Colonic mucosa (tissue), 4 donors: ENCODE measurements around the gene LTA. TPM values are rescaled to one million over a fixed set of nuclear protein-coding genes. Genes with fewer than 3 reads are reported as not detected.

Source experiments
- DNase-seq: peaks from one replicate; pipeline ENCODE4 v3.0.0-alpha.2; 2020
- H3K27ac ChIP-seq: fragments of 200-600 bp; one replicate; pipeline ENCODE4 v1.8.0; 2021
- H3K27me3 ChIP-seq: fragments of 200-600 bp; one replicate; pipeline ENCODE4 v1.8.0; 2021
- H3K36me3 ChIP-seq: fragments of 200-600 bp; one replicate; pipeline ENCODE4 v1.8.0; 2021
- H3K4me1 ChIP-seq: fragments of 200-600 bp; one replicate; pipeline ENCODE4 v1.8.0; 2021; ENCODE audit warnings: mild to moderate bottlenecking
- H3K4me3 ChIP-seq: fragments of 200-600 bp; one replicate; pipeline ENCODE4 v1.8.0; 2021
- H3K9ac ChIP-seq, 2 donors: one replicate each; pipeline ENCODE4 v1.7.0; 2013; ENCODE audit warnings: control low read depth in 2 of 2, low read depth in 2 of 2, low read length in 2 of 2
- H3K9me3 ChIP-seq: fragments of 200-600 bp; one replicate; pipeline ENCODE4 v1.8.0; 2021
- intact Hi-C: fragments of 100-400 bp; cut with DNase I; formaldehyde crosslinking; loops from one replicate; pipeline ENCODE4 v1.14.1; 2022
- total RNA-seq, 2 donors: library from RNA; stranded (reverse); fragmentation: NEBNext Ultra II Directional in 1 of 2; extraction: Animal tissue kit (Norgen Biotek cat#: 25700) in 1 of 2; gene quantifications; one replicate each; pipeline ENCODE4 v1.2.1, GENCODE V29; 2021
- TF ChIP-seq, protein P1 (sequence below): fragments of 200-600 bp; IDR thresholded peaks from one replicate; pipeline ENCODE4 v1.8.0; 2022; ENCODE audit warnings: antibody characterized with exemption, mild to moderate bottlenecking
- donor health status: healthy.
- donor health status: DM: no; HTN: no; CAD: no.
- donor health status: DM: no; HTN: no; CAD: no.

LTA gene
- total RNA-seq, 2 donors from 2014 or later: 0.35 to 2.4 TPM

DNA sequence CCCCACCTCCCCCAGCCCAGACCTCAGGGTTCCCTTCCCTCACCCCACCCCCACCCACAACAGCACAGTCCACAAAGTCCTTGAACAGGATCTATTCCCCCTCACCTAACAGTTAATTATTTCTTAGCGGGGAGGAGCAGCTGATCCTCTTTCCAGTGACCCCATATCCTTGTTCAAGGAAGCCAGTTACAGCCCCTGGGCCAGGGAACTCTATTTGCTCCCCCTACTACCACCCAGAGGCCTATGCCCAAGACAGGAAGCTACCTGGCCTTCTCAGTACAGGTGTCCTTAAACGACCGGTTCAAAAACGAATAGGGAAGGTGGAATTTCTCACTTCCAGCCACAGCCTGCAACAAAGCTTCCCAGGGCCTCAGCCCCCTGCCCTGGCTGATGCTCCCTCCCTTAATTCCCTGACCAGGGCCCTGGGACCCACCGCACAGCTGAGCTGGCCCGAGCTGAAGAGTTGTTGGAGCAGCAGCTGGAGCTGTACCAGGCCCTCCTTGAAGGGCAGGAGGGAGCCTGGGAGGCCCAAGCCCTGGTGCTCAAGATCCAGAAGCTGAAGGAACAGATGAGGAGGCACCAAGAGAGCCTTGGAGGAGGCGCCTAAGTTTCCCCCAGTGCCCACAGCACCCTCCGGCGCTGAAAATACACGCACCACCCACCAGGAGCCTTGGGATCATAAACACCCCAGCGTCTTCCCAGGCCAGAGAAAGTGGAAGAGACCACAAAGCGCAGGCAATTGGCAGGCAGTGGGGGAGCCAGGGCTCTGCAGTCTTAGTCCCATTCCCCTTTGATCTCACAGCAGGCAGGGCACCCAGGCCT, 42.5 kb upstream of the LTA start:
- intact Hi-C loops: no loop called here
- DNase-seq: no peak
- Histone ChIP-seq H3K4me3 (no peak overlapping the region), H3K27me3 (no peaks in the 10 kb centered on the region), H3K4me1 (no peaks in the 10 kb centered on the region), H3K9me3 (no peaks in the 10 kb centered on the region), H3K36me3 (peaks cover 22% of the 10 kb centered on the region), H3K9ac (no peak overlapping the region), H3K27ac (no peak overlapping the region)
- TF ChIP-seq, protein P1, sequence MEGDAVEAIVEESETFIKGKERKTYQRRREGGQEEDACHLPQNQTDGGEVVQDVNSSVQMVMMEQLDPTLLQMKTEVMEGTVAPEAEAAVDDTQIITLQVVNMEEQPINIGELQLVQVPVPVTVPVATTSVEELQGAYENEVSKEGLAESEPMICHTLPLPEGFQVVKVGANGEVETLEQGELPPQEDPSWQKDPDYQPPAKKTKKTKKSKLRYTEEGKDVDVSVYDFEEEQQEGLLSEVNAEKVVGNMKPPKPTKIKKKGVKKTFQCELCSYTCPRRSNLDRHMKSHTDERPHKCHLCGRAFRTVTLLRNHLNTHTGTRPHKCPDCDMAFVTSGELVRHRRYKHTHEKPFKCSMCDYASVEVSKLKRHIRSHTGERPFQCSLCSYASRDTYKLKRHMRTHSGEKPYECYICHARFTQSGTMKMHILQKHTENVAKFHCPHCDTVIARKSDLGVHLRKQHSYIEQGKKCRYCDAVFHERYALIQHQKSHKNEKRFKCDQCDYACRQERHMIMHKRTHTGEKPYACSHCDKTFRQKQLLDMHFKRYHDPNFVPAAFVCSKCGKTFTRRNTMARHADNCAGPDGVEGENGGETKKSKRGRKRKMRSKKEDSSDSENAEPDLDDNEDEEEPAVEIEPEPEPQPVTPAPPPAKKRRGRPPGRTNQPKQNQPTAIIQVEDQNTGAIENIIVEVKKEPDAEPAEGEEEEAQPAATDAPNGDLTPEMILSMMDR: no peak

DNA sequence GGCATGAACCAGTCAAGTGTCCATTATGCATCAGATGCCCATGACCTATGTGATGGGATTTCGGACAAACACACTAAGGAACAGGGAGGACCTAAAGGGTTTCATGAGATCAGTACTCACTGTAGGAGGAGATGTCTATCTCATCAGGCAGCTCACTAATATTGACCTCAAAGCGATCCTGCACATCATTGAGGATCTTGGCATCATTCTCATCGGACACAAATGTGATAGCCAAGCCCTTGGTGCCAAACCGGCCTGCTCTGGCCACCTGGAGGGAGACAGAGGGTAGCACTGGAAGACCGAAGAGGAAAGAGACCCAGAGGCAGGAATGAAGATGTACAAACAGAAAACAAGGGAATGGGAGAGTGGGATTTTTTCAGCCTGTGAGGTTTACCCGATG, 41.4 kb upstream of the LTA start:
- Histone ChIP-seq H3K9me3 (no peaks in the 10 kb centered on the region), H3K4me1 (no peaks in the 10 kb centered on the region), H3K27me3 (no peaks in the 10 kb centered on the region), H3K9ac (no peak overlapping the region), H3K27ac (no peak overlapping the region), H3K4me3 (no peak overlapping the region), H3K36me3 (peaks cover 33% of the 10 kb centered on the region)
- no peak for DNase-seq
- TF ChIP-seq, protein P1: no peak
- intact Hi-C loops: no loop called here

DNA sequence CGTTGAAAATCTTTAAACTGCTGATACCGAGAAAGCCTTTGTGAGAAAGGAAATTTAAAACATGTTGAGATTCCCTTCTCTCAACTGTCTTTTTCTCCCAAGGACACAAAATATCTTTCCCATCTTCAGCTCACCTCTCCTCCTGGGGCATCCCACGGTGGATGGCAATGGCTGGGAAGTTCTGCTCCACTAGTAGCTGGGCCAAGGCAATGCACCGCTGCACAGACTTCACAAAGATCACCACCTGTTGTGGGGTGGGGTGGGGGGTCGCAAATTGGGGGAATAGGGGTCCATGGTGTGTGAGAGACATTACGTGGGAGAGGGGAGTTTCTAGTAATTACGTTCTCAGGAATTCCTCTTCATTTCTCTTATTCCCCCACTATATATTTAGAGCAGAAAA, 40.9 kb upstream of the LTA start:
- Histone ChIP-seq H3K9ac (no peak overlapping the region), H3K4me1 (no peaks in the 10 kb centered on the region), H3K27ac (no peak overlapping the region), H3K9me3 (no peaks in the 10 kb centered on the region), H3K27me3 (no peaks in the 10 kb centered on the region), H3K4me3 (no peak overlapping the region), H3K36me3 (peaks cover 38% of the 10 kb centered on the region)
- TF ChIP-seq, protein P1: no peak
- DNase-seq: no peak
- intact Hi-C loops: no loop called here

DNA sequence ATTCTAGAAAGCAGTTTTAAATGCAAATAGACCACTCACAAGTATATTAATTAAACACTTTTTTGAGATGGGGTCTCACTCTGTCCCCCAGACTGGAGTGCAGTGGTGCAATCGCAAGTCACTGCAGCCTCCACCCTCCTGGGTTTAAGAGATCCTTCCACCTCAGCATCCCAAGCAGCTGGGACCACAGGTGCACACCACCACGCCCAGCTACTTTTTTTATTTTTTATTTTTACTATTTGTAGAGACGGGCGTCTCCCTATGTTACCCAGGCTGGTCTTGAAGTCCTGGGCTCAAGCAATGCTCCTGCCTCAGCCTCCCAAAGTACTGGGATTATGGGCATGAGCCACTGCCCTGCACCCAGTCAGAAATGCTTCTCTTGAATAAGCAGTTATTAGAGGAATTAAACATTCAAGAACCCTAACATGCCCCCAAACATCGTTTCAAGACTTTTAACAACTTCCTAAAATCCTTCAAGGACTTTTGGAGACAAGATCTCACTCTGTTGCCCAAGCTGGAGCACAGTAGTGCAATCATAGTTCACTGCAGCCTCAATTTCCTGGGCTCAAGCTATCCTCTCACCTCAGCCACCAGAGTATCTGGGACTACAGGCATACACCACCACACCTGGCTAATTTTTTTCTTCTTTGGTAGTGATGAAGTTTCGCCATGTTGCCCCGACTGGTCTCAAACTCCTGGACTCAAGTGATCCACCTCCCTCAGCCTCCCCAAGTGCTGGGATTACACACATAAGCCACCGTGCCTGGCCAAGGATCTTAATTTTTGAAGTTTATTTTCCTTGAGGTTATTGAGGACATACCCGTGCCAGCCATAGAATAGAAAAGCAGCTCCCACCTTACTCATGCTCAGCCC, 40.1 kb upstream of the LTA start:
- no peak overlapping the region for H3K4me3 ChIP-seq
- no peaks in the 10 kb centered on the region for H3K4me1 ChIP-seq
- intact Hi-C loops: no loop called here
- H3K9ac ChIP-seq: no peak overlapping the region
- DNase-seq: no peak
- no peaks in the 10 kb centered on the region for H3K27me3 ChIP-seq
- TF ChIP-seq, protein P1: no peak
- no peaks in the 10 kb centered on the region for H3K9me3 ChIP-seq
- H3K27ac ChIP-seq: no peak overlapping the region
- peaks cover 40% of the 10 kb centered on the region for H3K36me3 ChIP-seq

DNA sequence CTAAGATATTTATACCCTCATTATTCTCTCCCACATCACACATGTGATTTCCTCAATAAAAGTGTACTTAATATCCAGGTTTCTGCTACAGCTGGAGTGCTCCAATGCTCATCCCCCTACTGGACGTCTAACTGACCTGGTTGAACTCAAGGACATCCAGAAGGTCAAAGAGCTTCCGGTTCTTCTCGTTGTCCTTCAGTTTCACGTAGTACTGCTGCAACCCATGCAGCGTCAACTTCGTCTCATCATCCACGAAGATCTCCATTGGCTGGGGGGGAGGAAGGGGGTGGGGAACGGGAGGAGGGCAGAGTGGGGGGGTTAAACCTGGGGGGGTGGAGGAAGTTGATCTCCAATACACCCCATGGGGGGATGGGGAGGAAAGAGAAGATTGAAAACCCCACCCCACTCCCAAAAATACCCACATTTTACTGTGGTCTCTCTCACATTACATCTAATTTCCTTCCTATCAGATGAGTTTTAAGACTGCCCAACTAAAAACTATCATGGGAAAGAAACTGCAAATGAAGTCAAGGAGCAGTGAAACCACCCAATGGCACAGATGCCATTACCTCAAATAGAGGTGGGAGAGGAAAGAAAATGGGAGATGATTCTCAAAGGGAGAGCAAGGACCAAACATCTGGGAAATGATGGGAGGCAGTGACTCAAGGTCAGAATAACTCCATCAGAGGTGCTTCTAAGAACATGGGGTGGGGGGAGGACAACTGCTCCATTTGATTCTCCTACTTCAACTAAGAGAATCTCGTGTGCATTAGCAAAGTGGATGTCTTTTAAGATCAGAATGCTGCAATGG, 39.2 kb upstream of the LTA start:
- Histone ChIP-seq H3K4me3 (no peak overlapping the region), H3K4me1 (no peaks in the 10 kb centered on the region), H3K36me3 (peaks cover 43% of the 10 kb centered on the region), H3K27ac (no peak overlapping the region), H3K27me3 (no peaks in the 10 kb centered on the region), H3K9me3 (no peaks in the 10 kb centered on the region), H3K9ac (no peak overlapping the region)
- TF ChIP-seq, protein P1: no peak
- intact Hi-C loops: no loop called here
- no peak for DNase-seq
